ENCODE results near the gene TMEM80. TPM values are rescaled to one million over a fixed set of nuclear protein-coding genes. Genes with fewer than 3 reads are reported as not detected.

Gene TMEM80
- total and polyA plus RNA-seq, 2 of the 4 experiments (the other 2 are of a cell fraction): 5.6 to 21.7 TPM

GRCh38 chr11:689625-690024, 6.0 kb upstream of the TMEM80 start:
- Histone ChIP-seq H3K9me3 (ENCODE audit: control insufficient read depth, insufficient read depth, low read length) (no peaks in the 10 kb centered on the region), H3K14ac (replicated peaks; ENCODE audit: low read depth, low read length) (no peak overlapping the region), H2BK120ac (ENCODE audit: low read depth, low read length) (no peak overlapping the region), H3K27me3 (ENCODE audit: control insufficient read depth, insufficient read depth, low read length) (no peaks in the 10 kb centered on the region), H2AFZ (replicated peaks; ENCODE audit: low read length, poor library complexity) (no peak overlapping the region), H3K79me1 (ENCODE audit: low read depth in 1 of 2, low read length in 2 of 2) (peaks cover 17 to 57% of the 10 kb centered on the region in 2 experiments), H2AK5ac (ENCODE audit: low read depth, low read length) (no peak overlapping the region), H3K56ac (ENCODE audit: extremely low read depth, insufficient read depth, low read length) (no peak overlapping the region), H4K8ac (ENCODE audit: low read depth in 2 of 2, low read length in 2 of 2) (no peak overlapping the region), H3K4me1 (ENCODE audit: control insufficient read depth, insufficient read depth, low read length) (peaks cover 12% of the 10 kb centered on the region), H3K18ac (ENCODE audit: low read depth, low read length) (no peak overlapping the region), H2AK9ac (replicated peaks; ENCODE audit: low read depth, low read length, poor library complexity) (peak overlapping the region; percentile 28), H3K9me1 (ENCODE audit: insufficient read depth, low read length) (peaks cover 19% of the 10 kb centered on the region), H3K27ac (ENCODE audit: insufficient read depth, low read length) (no peak overlapping the region), H3K23ac (ENCODE audit: low read depth, low read length) (0 out of 2 replicates have a peak overlapping the region, but pooled peaks have one; percentile 27), H3K4me2 (ENCODE audit: low read depth, low read length) (no peak overlapping the region), H4K5ac (ENCODE audit: low read depth, low read length) (no peak overlapping the region), H3K4me3 (ENCODE audit: insufficient read depth, low read depth, low read length) (no peak overlapping the region), H2BK20ac (ENCODE audit: low read depth, low read length) (no peak overlapping the region), H3K36me3 (ENCODE audit: control insufficient read depth, insufficient read depth, low read length) (peaks cover 37% of the 10 kb centered on the region), H2BK5ac (ENCODE audit: low read depth, low read length, poor library complexity, severe bottlenecking) (no peak overlapping the region), H4K20me1 (ENCODE audit: insufficient read depth, low read length) (peaks cover 27% of the 10 kb centered on the region), H3K4ac (ENCODE audit: low read depth, low read length) (no peak overlapping the region), H2BK15ac (ENCODE audit: low read depth, low read length) (no peak overlapping the region), H4K91ac (ENCODE audit: insufficient read depth, low read depth, low read length) (no peak overlapping the region), H3K9ac (ENCODE audit: low read depth, low read length) (no peak overlapping the region)
- BruUV-seq (replicated peaks): no TSS peak
- CTCF ChIA-PET: no interaction called here
- POLR2A ChIA-PET (ENCODE audit: unreplicated experiment): no interaction called here
- no peak for ATAC-seq (ENCODE audit: low read depth)
- no peak for DNase-seq
- in situ Hi-C loops (cut with MboI; ENCODE audit: low sequenced_read_pairs) (no loop called here), dilution Hi-C loops (cut with HindIII; ENCODE audit: low sequenced_read_pairs, unreplicated experiment) (no loop called here), intact Hi-C loops (cut with micrococcal nuclease) (no loop called here)
- 100% methylated on average over 2 of the region's 7 CpGs; no CpG with 5 or more reads in 1 of the 2 experiments for WGBS, 2 experiments (ENCODE audit: extremely low coverage in 2 of 2, insufficient read length in 1 of 2)
- no peak for TF ChIP-seq RFX5 (IDR thresholded peaks at IDR 0.05; ENCODE audit: low read depth, low read length)
- TF ChIP-seq FOS (IDR thresholded peaks at IDR 0.05; ENCODE audit: low read depth, low read length): no peak
- no peak for TF ChIP-seq RCOR1 (IDR thresholded peaks at IDR 0.05; ENCODE audit: insufficient replicate concordance, low read length)
- no peak for TF ChIP-seq CHD1 (IDR thresholded peaks at IDR 0.05; ENCODE audit: low read depth, low read length)
- no peak for TF ChIP-seq MXI1 (IDR thresholded peaks at IDR 0.05; ENCODE audit: borderline replicate concordance, low read depth, low read length)
- TF ChIP-seq CEBPB (IDR thresholded peaks at IDR 0.05; ENCODE audit: low read depth, low read length): no peak
- TF ChIP-seq BHLHE40 (IDR thresholded peaks at IDR 0.05; ENCODE audit: low read depth, low read length): no peak
- no peak for TF ChIP-seq POLR2A (IDR thresholded peaks at IDR 0.05; ENCODE audit: low read depth, low read length)
- no peak for TF ChIP-seq MAFK (IDR thresholded peaks at IDR 0.05; ENCODE audit: low read depth, low read length)
- TF ChIP-seq, protein P1, sequence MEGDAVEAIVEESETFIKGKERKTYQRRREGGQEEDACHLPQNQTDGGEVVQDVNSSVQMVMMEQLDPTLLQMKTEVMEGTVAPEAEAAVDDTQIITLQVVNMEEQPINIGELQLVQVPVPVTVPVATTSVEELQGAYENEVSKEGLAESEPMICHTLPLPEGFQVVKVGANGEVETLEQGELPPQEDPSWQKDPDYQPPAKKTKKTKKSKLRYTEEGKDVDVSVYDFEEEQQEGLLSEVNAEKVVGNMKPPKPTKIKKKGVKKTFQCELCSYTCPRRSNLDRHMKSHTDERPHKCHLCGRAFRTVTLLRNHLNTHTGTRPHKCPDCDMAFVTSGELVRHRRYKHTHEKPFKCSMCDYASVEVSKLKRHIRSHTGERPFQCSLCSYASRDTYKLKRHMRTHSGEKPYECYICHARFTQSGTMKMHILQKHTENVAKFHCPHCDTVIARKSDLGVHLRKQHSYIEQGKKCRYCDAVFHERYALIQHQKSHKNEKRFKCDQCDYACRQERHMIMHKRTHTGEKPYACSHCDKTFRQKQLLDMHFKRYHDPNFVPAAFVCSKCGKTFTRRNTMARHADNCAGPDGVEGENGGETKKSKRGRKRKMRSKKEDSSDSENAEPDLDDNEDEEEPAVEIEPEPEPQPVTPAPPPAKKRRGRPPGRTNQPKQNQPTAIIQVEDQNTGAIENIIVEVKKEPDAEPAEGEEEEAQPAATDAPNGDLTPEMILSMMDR (conservative IDR thresholded peaks at IDR 0.05; ENCODE audit: low read depth, low read length): no peak
- TF ChIP-seq NFE2L2 (IDR thresholded peaks at IDR 0.05; ENCODE audit: low read depth, low read length): no peak
- TF ChIP-seq SMC3 (IDR thresholded peaks at IDR 0.05; ENCODE audit: low read depth, low read length): no peak
- TF ChIP-seq RAD21 (IDR thresholded peaks at IDR 0.05; ENCODE audit: low read length): no peak
- TF ChIP-seq USF2 (IDR thresholded peaks at IDR 0.05; ENCODE audit: low read depth, low read length): no peak
- TF ChIP-seq MAZ (IDR thresholded peaks at IDR 0.05; ENCODE audit: borderline replicate concordance, low read depth, low read length): no peak
- TF ChIP-seq, protein P2, sequence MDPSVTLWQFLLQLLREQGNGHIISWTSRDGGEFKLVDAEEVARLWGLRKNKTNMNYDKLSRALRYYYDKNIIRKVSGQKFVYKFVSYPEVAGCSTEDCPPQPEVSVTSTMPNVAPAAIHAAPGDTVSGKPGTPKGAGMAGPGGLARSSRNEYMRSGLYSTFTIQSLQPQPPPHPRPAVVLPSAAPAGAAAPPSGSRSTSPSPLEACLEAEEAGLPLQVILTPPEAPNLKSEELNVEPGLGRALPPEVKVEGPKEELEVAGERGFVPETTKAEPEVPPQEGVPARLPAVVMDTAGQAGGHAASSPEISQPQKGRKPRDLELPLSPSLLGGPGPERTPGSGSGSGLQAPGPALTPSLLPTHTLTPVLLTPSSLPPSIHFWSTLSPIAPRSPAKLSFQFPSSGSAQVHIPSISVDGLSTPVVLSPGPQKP (IDR thresholded peaks at IDR 0.05; ENCODE audit: borderline replicate concordance, low read depth, low read length): no peak
